ENCODE data around the gene SELENOF.
"Not testable (repeated sequence)": the region's sequence is repeated elsewhere in the genome, so short reads cannot be mapped to it uniquely, and the experiment has no call there.

Gene SELENOF

GRCh38 chr1:86825319-86825718 lies 88.6 kb downstream of the SELENOF start:
- H3K9ac ChIP-seq (ENCODE audit: low read length), result no peak overlapping the region
- H3K79me2 ChIP-seq (ENCODE audit: control insufficient read depth, insufficient read depth, low read length), result no peaks in the 10 kb centered on the region
- H3K27ac ChIP-seq (ENCODE audit: low read depth, low read length), result no peak overlapping the region
- no CpG with 5 or more reads among the region's 2 CpGs for WGBS (ENCODE audit: extremely low coverage, insufficient coverage, low lambda C conversion rate)
- H2AK5ac ChIP-seq (ENCODE audit: low read length), result no peak overlapping the region
- H3K18ac ChIP-seq (ENCODE audit: low read length), result no peak overlapping the region
- no peak overlapping the region for H3K4me2 ChIP-seq (ENCODE audit: low read length)
- H3K4me3 ChIP-seq (ENCODE audit: low read length), result no peak overlapping the region
- H2BK5ac ChIP-seq (ENCODE audit: low read length), result no peak overlapping the region
- no peak overlapping the region for H2BK15ac ChIP-seq (replicated peaks; ENCODE audit: low read depth)
- H3K23ac ChIP-seq (ENCODE audit: low read length), result no peak overlapping the region
- no peaks in the 10 kb centered on the region for H3K27me3 ChIP-seq (ENCODE audit: insufficient read depth, low read length, poor library complexity)
- H4K8ac ChIP-seq (ENCODE audit: low read depth, low read length), result no peak overlapping the region
- no peaks in the 10 kb centered on the region for H3K36me3 ChIP-seq (ENCODE audit: control insufficient read depth, insufficient read depth, low read length)
- no peak for DNase-seq
- H3K56ac ChIP-seq (ENCODE audit: low read length), result peak overlapping the region; percentile 35
- H3K79me1 ChIP-seq (ENCODE audit: low read length), result no peaks in the 10 kb centered on the region
- no peak overlapping the region for H3K4ac ChIP-seq (ENCODE audit: low read depth, low read length)
- H2BK120ac ChIP-seq (ENCODE audit: low read depth, low read length), result no peak overlapping the region
- H3K4me1 ChIP-seq (ENCODE audit: control insufficient read depth, low read depth, low read length), result peaks cover 2% of the 10 kb centered on the region
- no peak overlapping the region for H4K5ac ChIP-seq (ENCODE audit: low read length)

- no peak overlapping the region for H3K4me3 ChIP-seq (ENCODE audit: low read length)
- H2BK5ac ChIP-seq (ENCODE audit: low read length), result no peak overlapping the region
- no peak overlapping the region for H3K9ac ChIP-seq (ENCODE audit: low read length)
- H3K79me2 ChIP-seq (ENCODE audit: control insufficient read depth, insufficient read depth, low read length), result no peaks in the 10 kb centered on the region
- peaks cover 2% of the 10 kb centered on the region for H3K4me1 ChIP-seq (ENCODE audit: control insufficient read depth, low read depth, low read length)
- H3K4ac ChIP-seq (ENCODE audit: low read depth, low read length), result no peak overlapping the region
- DNase-seq, result peak; percentile 81
- no peak overlapping the region for H3K23ac ChIP-seq (ENCODE audit: low read length)
- no peak overlapping the region for H3K4me2 ChIP-seq (ENCODE audit: low read length)
- H4K5ac ChIP-seq (ENCODE audit: low read length), result no peak overlapping the region
- no peaks in the 10 kb centered on the region for H3K36me3 ChIP-seq (ENCODE audit: control insufficient read depth, insufficient read depth, low read length)
- no peaks in the 10 kb centered on the region for H3K79me1 ChIP-seq (ENCODE audit: low read length)
- no peaks in the 10 kb centered on the region for H3K27me3 ChIP-seq (ENCODE audit: insufficient read depth, low read length, poor library complexity)
- WGBS (ENCODE audit: extremely low coverage, insufficient coverage, low lambda C conversion rate), result no CpG with 5 or more reads among the region's 3 CpGs
- peak overlapping the region; percentile 39 for H4K8ac ChIP-seq (ENCODE audit: low read depth, low read length)
- H3K56ac ChIP-seq (ENCODE audit: low read length), result no peak overlapping the region
- H3K18ac ChIP-seq (ENCODE audit: low read length), result peak overlapping the region; percentile 62
- no peak overlapping the region for H2BK120ac ChIP-seq (ENCODE audit: low read depth, low read length)
- H2BK15ac ChIP-seq (replicated peaks; ENCODE audit: low read depth), result no peak overlapping the region
- no peak overlapping the region for H3K27ac ChIP-seq (ENCODE audit: low read depth, low read length)
- no peak overlapping the region for H2AK5ac ChIP-seq (ENCODE audit: low read length)
Measured at GRCh38 chr1:86823821-86824500, 90.0 kb downstream of the SELENOF start.

- Histone ChIP-seq H4K5ac (ENCODE audit: low read length) (no peak overlapping the region), H4K8ac (ENCODE audit: low read depth, low read length) (no peak overlapping the region), H3K4me2 (ENCODE audit: low read length) (no peak overlapping the region), H3K18ac (ENCODE audit: low read length) (peak overlapping the region; percentile 75), H3K9ac (ENCODE audit: low read length) (no peak overlapping the region), H2BK5ac (ENCODE audit: low read length) (no peak overlapping the region), H3K23ac (ENCODE audit: low read length) (no peak overlapping the region), H3K27ac (ENCODE audit: low read depth, low read length) (no peak overlapping the region), H3K27me3 (ENCODE audit: insufficient read depth, low read length, poor library complexity) (no peaks in the 10 kb centered on the region), H3K79me1 (ENCODE audit: low read length) (no peaks in the 10 kb centered on the region), H3K4ac (ENCODE audit: low read depth, low read length) (no peak overlapping the region), H3K56ac (ENCODE audit: low read length) (no peak overlapping the region), H2AK5ac (ENCODE audit: low read length) (no peak overlapping the region), H3K79me2 (ENCODE audit: control insufficient read depth, insufficient read depth, low read length) (no peaks in the 10 kb centered on the region), H3K4me1 (ENCODE audit: control insufficient read depth, low read depth, low read length) (peaks cover 2% of the 10 kb centered on the region), H2BK15ac (replicated peaks; ENCODE audit: low read depth) (peak overlapping the region; percentile 74), H3K36me3 (ENCODE audit: control insufficient read depth, insufficient read depth, low read length) (no peaks in the 10 kb centered on the region), H3K4me3 (ENCODE audit: low read length) (no peak overlapping the region), H2BK120ac (ENCODE audit: low read depth, low read length) (no peak overlapping the region)
- no peak for DNase-seq
- WGBS (ENCODE audit: extremely low coverage, insufficient coverage, low lambda C conversion rate), result no CpG with 5 or more reads among the region's 2 CpGs
Measured at GRCh38 chr1:86823386-86823785, 90.5 kb downstream of the SELENOF start.

GRCh38 chr1:86822459-86822858 lies 91.5 kb downstream of the SELENOF start:
- Histone ChIP-seq H2BK5ac (ENCODE audit: low read length) (no peak overlapping the region), H3K36me3 (ENCODE audit: control insufficient read depth, insufficient read depth, low read length) (no peaks in the 10 kb centered on the region), H3K4me1 (ENCODE audit: control insufficient read depth, low read depth, low read length) (peaks cover 2% of the 10 kb centered on the region), H3K79me2 (ENCODE audit: control insufficient read depth, insufficient read depth, low read length) (no peaks in the 10 kb centered on the region), H3K27ac (ENCODE audit: low read depth, low read length) (no peak overlapping the region), H2AK5ac (ENCODE audit: low read length) (no peak overlapping the region), H4K8ac (ENCODE audit: low read depth, low read length) (no peak overlapping the region), H3K18ac (ENCODE audit: low read length) (no peak overlapping the region), H3K4me2 (ENCODE audit: low read length) (no peak overlapping the region), H3K56ac (ENCODE audit: low read length) (no peak overlapping the region), H3K79me1 (ENCODE audit: low read length) (no peaks in the 10 kb centered on the region), H2BK15ac (replicated peaks; ENCODE audit: low read depth) (no peak overlapping the region), H3K23ac (ENCODE audit: low read length) (no peak overlapping the region), H2BK120ac (ENCODE audit: low read depth, low read length) (no peak overlapping the region), H3K4me3 (ENCODE audit: low read length) (no peak overlapping the region), H4K5ac (ENCODE audit: low read length) (no peak overlapping the region), H3K4ac (ENCODE audit: low read depth, low read length) (no peak overlapping the region), H3K27me3 (ENCODE audit: insufficient read depth, low read length, poor library complexity) (no peaks in the 10 kb centered on the region), H3K9ac (ENCODE audit: low read length) (no peak overlapping the region)
- DNase-seq, result no peak
- no CpG with 5 or more reads among the region's 4 CpGs for WGBS (ENCODE audit: extremely low coverage, insufficient coverage, low lambda C conversion rate)

GRCh38 chr1:86821956-86822355 lies 92.0 kb downstream of the SELENOF start:
- Histone ChIP-seq H4K5ac (ENCODE audit: low read length) (no peak overlapping the region), H3K9ac (ENCODE audit: low read length) (no peak overlapping the region), H3K79me2 (ENCODE audit: control insufficient read depth, insufficient read depth, low read length) (no peaks in the 10 kb centered on the region), H3K4me1 (ENCODE audit: control insufficient read depth, low read depth, low read length) (peaks cover 2% of the 10 kb centered on the region), H3K36me3 (ENCODE audit: control insufficient read depth, insufficient read depth, low read length) (no peaks in the 10 kb centered on the region), H3K4ac (ENCODE audit: low read depth, low read length) (no peak overlapping the region), H3K79me1 (ENCODE audit: low read length) (no peaks in the 10 kb centered on the region), H2BK120ac (ENCODE audit: low read depth, low read length) (no peak overlapping the region), H3K18ac (ENCODE audit: low read length) (no peak overlapping the region), H2BK15ac (replicated peaks; ENCODE audit: low read depth) (no peak overlapping the region), H3K4me3 (ENCODE audit: low read length) (no peak overlapping the region), H3K27ac (ENCODE audit: low read depth, low read length) (no peak overlapping the region), H2AK5ac (ENCODE audit: low read length) (no peak overlapping the region), H2BK5ac (ENCODE audit: low read length) (no peak overlapping the region), H3K27me3 (ENCODE audit: insufficient read depth, low read length, poor library complexity) (no peaks in the 10 kb centered on the region), H3K23ac (ENCODE audit: low read length) (no peak overlapping the region), H4K8ac (ENCODE audit: low read depth, low read length) (no peak overlapping the region), H3K56ac (ENCODE audit: low read length) (no peak overlapping the region), H3K4me2 (ENCODE audit: low read length) (no peak overlapping the region)
- no peak for DNase-seq
- no CpG with 5 or more reads among the region's 1 CpG for WGBS (ENCODE audit: extremely low coverage, insufficient coverage, low lambda C conversion rate)

- not testable (repeated sequence) for H3K79me1 ChIP-seq (ENCODE audit: low read length); H2BK120ac ChIP-seq (ENCODE audit: low read depth, low read length); H2BK15ac ChIP-seq (replicated peaks; ENCODE audit: low read depth); H3K9ac ChIP-seq (ENCODE audit: low read length); H3K4me1 ChIP-seq (ENCODE audit: control insufficient read depth, low read depth, low read length); H3K4me2 ChIP-seq (ENCODE audit: low read length); H4K5ac ChIP-seq (ENCODE audit: low read length); H3K56ac ChIP-seq (ENCODE audit: low read length); H3K23ac ChIP-seq (ENCODE audit: low read length); H3K18ac ChIP-seq (ENCODE audit: low read length); DNase-seq; H2BK5ac ChIP-seq (ENCODE audit: low read length); H3K27me3 ChIP-seq (ENCODE audit: insufficient read depth, low read length, poor library complexity); H3K36me3 ChIP-seq (ENCODE audit: control insufficient read depth, insufficient read depth, low read length); H4K8ac ChIP-seq (ENCODE audit: low read depth, low read length); H2AK5ac ChIP-seq (ENCODE audit: low read length); H3K4me3 ChIP-seq (ENCODE audit: low read length); H3K27ac ChIP-seq (ENCODE audit: low read depth, low read length); H3K4ac ChIP-seq (ENCODE audit: low read depth, low read length); H3K79me2 ChIP-seq (ENCODE audit: control insufficient read depth, insufficient read depth, low read length)
- no CpG with 5 or more reads among the region's 5 CpGs for WGBS (ENCODE audit: extremely low coverage, insufficient coverage, low lambda C conversion rate)
Measured at GRCh38 chr1:86819970-86820369, 94.0 kb downstream of the SELENOF start.

Measured in mesendoderm (in vitro differentiated cells).